Measurements from ENCODE around the gene CRNN.

CRNN gene

GRCh38 chr1:152413909-152414308, at the start of gene CRNN:
TSS of gene CRNN (minus strand) at chr1:152414263. CDS start at chr1:152412233, 2,030 bp downstream.
- no peak within 1 kb of the TSS for H3K4me3 ChIP-seq (replicated peaks; ENCODE audit: low read depth, low read length)
- no peak for TF ChIP-seq CTCF (IDR thresholded peaks at IDR 0.05; ENCODE audit: low read depth, low read length, missing control alignments)
- no peak for DNase-seq (ENCODE audit: extremely low read depth, low read depth)

DNA sequence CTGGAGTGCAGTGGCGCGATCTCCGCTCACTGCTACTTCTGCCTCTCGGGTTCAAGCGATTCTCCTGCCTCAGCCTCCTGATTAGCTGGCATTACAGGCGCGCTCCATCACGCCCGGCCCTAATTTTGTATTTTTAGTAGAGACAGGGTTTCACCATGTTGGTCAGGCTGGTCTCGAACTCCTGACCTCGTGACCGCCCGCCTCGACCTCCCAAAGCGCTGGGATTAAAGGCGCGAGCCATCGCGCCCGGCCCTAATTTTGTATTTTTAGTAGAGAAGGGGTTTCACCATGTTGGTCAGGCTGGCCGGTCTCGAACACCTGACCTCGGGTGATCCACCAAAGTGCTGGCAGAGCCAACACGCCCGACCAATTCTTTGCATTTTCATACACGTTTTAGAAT, 48.6 kb upstream of the CRNN start:
- no peak for TF ChIP-seq CTCF (IDR thresholded peaks at IDR 0.05; ENCODE audit: low read depth, low read length, missing control alignments)
- no peak for DNase-seq (ENCODE audit: extremely low read depth, low read depth)
- no peak overlapping the region for H3K4me3 ChIP-seq (replicated peaks; ENCODE audit: low read depth, low read length)

GRCh38 chr1:152461544-152461943, 47.5 kb upstream of the CRNN start:
- no peak overlapping the region for H3K4me3 ChIP-seq (replicated peaks; ENCODE audit: low read depth, low read length)
- peak; percentile 31 for TF ChIP-seq CTCF (IDR thresholded peaks at IDR 0.05; ENCODE audit: low read depth, low read length, missing control alignments)
- peak; percentile 2 for DNase-seq (ENCODE audit: extremely low read depth, low read depth)

DNA sequence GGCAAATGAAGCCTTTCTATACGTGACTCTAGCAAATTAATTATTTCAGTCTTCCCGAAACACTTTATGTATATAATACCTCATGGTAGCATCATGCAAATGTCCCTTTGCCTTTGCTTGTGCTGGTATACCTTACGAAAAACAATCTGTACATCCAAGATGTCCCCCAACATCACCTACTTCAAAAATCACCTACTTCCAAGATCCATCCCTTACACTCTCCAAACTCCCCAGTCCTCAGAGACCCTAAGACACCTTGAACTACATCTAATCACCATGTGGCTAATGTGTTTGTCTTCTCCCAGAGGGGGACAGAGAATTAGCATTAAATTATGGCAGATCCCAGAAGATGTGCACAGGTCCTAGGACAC, 46.5 kb upstream of the CRNN start:
- DNase-seq (ENCODE audit: extremely low read depth, low read depth), result no peak
- H3K4me3 ChIP-seq (replicated peaks; ENCODE audit: low read depth, low read length), result no peak overlapping the region
- no peak for TF ChIP-seq CTCF (IDR thresholded peaks at IDR 0.05; ENCODE audit: low read depth, low read length, missing control alignments)

GRCh38 chr1:152459596-152460528, 45.8 kb upstream of the CRNN start:
- peak; percentile 77 for TF ChIP-seq CTCF (IDR thresholded peaks at IDR 0.05; ENCODE audit: low read depth, low read length, missing control alignments)
- peak; percentile 12 for DNase-seq (ENCODE audit: extremely low read depth, low read depth)
- H3K4me3 ChIP-seq (replicated peaks; ENCODE audit: low read depth, low read length), result no peak overlapping the region

- peak; percentile 68 for TF ChIP-seq CTCF (IDR thresholded peaks at IDR 0.05; ENCODE audit: low read depth, low read length, missing control alignments)
- peak; percentile 27 for DNase-seq (ENCODE audit: extremely low read depth, low read depth)
Measured at GRCh38 chr1:152458384-152459185, 44.5 kb upstream of the CRNN start.

More at GRCh38 chr1:152458384-152459185, 44.5 kb upstream of the CRNN start:
- H3K4me3 ChIP-seq (replicated peaks; ENCODE audit: low read depth, low read length), result no peak overlapping the region
